Naive B cell (primary cell): ENCODE results near the gene KIF4A. TPM values are rescaled to one million over a fixed set of nuclear protein-coding genes. Genes with fewer than 3 reads are reported as not detected.

ENCODE experiments used
- ATAC-seq, 2 donors: fragments of 150-1000 bp; cut with Tn5 transposase; 2 replicates each; pipeline ENCODE4 v1.10.0; 2021; ENCODE audit warnings: low read depth in 2 of 2, mild to moderate bottlenecking in 2 of 2, moderate library complexity in 2 of 2
- DNase-seq: peaks from one replicate; pipeline ENCODE4 v3.0.0; 2022
- H3K27ac Mint-ChIP-seq, 6 donors: one replicate each; pipeline ENCODE4 v1.8.0; 2020 to 2022; ENCODE audit warnings: mild to moderate bottlenecking in 6 of 6, mixed read lengths in 6 of 6, moderate library complexity in 5 of 6, inconsistent platforms in 2 of 6
- H3K27me3 Mint-ChIP-seq, 3 donors: one replicate each; pipeline ENCODE4 v1.8.0; 2021 to 2022; ENCODE audit warnings: mixed read lengths in 3 of 3, mild to moderate bottlenecking in 1 of 3
- H3K36me3 Mint-ChIP-seq, 2 donors: one replicate each; pipeline ENCODE4 v1.8.0; 2020 to 2022; ENCODE audit warnings: mixed read lengths in 2 of 2, inconsistent platforms in 1 of 2, mild to moderate bottlenecking in 1 of 2
- H3K4me1 Mint-ChIP-seq, 3 donors: one replicate each; pipeline ENCODE4 v1.8.0; 2020 to 2022; ENCODE audit warnings: mixed read lengths in 3 of 3, inconsistent platforms in 1 of 3, mild to moderate bottlenecking in 1 of 3, moderate library complexity in 1 of 3
- H3K4me3 Mint-ChIP-seq, 8 donors: one replicate each; pipeline ENCODE4 v1.8.0; 2020 to 2022; ENCODE audit warnings: mild to moderate bottlenecking in 8 of 8, mixed read lengths in 8 of 8, moderate library complexity in 8 of 8, inconsistent platforms in 2 of 8
- H3K9me3 Mint-ChIP-seq, 7 donors: one replicate each; pipeline ENCODE4 v1.8.0; 2020 to 2022; ENCODE audit warnings: mixed read lengths in 7 of 7, mild to moderate bottlenecking in 5 of 7, inconsistent platforms in 2 of 7, moderate library complexity in 1 of 7
- polyA plus RNA-seq, 6 donors: library from polyadenylated mRNA; unstranded; fragments of 300-500 nt; fragmentation: Illumina TruSeq; gene quantifications; one replicate each; pipeline ENCODE4 v1.2.3, GENCODE V29; 2021; ENCODE audit warnings: low read depth in 6 of 6

KIF4A gene
- polyA plus RNA-seq, 6 donors from 2014 or later: not detected

GRCh38 chrX:70466968-70467367, 177.1 kb downstream of the KIF4A start:
- H3K4me1 Mint-ChIP-seq: peaks cover 0 to 6% (median 4%) of the 10 kb centered on the region in 3 donors
- ATAC-seq: no peak
- DNase-seq: no peak
- no peaks in the 10 kb centered on the region for H3K27me3 Mint-ChIP-seq
- H3K36me3 Mint-ChIP-seq: no peaks in the 10 kb centered on the region
- H3K27ac Mint-ChIP-seq: no peak overlapping the region
- peaks cover 0 to 2% (median 0%) of the 10 kb centered on the region in 7 donors for H3K9me3 Mint-ChIP-seq
- H3K4me3 Mint-ChIP-seq: no peak overlapping the region

DNA sequence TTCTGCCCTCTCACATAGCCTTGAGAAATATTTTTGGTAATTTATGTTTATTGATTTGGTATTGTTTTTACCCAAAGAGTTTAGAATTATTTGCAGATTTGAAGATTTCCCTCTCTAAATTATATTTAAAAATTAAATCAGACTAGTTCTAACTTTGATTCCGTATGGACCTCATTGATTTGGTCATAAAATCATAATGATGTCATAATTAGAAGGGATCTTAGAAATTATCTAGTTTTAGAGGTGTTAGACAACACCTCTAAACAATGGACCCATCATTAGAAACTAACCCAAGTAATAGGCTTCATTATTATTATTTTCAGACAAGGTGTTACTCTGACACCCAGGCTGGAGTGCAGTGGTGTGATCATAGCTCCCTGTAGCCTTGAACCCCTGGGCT, 178.8 kb downstream of the KIF4A start:
- no peak for DNase-seq
- ATAC-seq: no peak
- Mint-ChIP-seq H3K4me1 (peaks cover 0 to 6% (median 4%) of the 10 kb centered on the region in 3 donors), H3K36me3 (no peaks in the 10 kb centered on the region), H3K4me3 (no peak overlapping the region), H3K27me3 (no peaks in the 10 kb centered on the region), H3K27ac (no peak overlapping the region), H3K9me3 (peaks cover 0 to 4% (median 0%) of the 10 kb centered on the region in 7 donors)

Other genes with a start within 250 kb of the KIF4A start
- gene AWAT2, start 240.2 kb upstream of the KIF4A start, polyA plus RNA-seq: not detected
- not detected for gene OTUD6A, start 227.6 kb upstream of the KIF4A start, polyA plus RNA-seq
- 10 to 100 TPM; 54.2 to 80.6 (median 61.8) TPM for gene IGBP1, start 156.7 kb upstream of the KIF4A start, polyA plus RNA-seq
- not detected for gene DGAT2L6, start 112.6 kb upstream of the KIF4A start, polyA plus RNA-seq
- gene AWAT1, start 55.4 kb upstream of the KIF4A start, polyA plus RNA-seq: not detected
- not detected for gene P2RY4, start 29.9 kb upstream of the KIF4A start, polyA plus RNA-seq
- not detected for gene ARR3, start 21.8 kb upstream of the KIF4A start, polyA plus RNA-seq
- gene RAB41, start 7.9 kb upstream of the KIF4A start, polyA plus RNA-seq: under 1 TPM in 1 of 6 donors, not detected in 5; 0.26 TPM
- gene PDZD11, start 177 bp upstream of the KIF4A start, polyA plus RNA-seq: 10 to 100 TPM; 12.8 to 26.1 (median 17.6) TPM
- not detected for gene GDPD2, start 133.2 kb downstream of the KIF4A start, polyA plus RNA-seq
- 1 to 10 TPM; 2.1 to 5.0 (median 3.2) TPM for gene DLG3, start 154.7 kb downstream of the KIF4A start, polyA plus RNA-seq